GM23248 (cell line): ENCODE data around the gene MUC12. TPM values are rescaled to one million over a fixed set of nuclear protein-coding genes. Genes with fewer than 3 reads are reported as not detected.

Source experiments
- DNase-seq: peaks from one replicate; pipeline ENCODE4 v3.0.0-alpha.2; 2015
- H2AFZ ChIP-seq: fragments of 200-600 bp; sonication (generic); 2 replicates; pipeline ENCODE4 v1.6.1; 2016; ENCODE audit warnings: antibody characterized with exemption
- H3F3A ChIP-seq: fragments of 200-600 bp; sonication (generic); 2 replicates; pipeline ENCODE4 v1.6.1; 2016; ENCODE audit warnings: mild to moderate bottlenecking, antibody characterized with exemption, mixed run types; ENCODE audit not compliant: insufficient read depth
- H3K27ac ChIP-seq: fragments of 200-600 bp; sonication (generic); 2 replicates; pipeline ENCODE4 v1.5.1; 2016; ENCODE audit warnings: mild to moderate bottlenecking
- H3K27me3 ChIP-seq: fragments of 200-600 bp; sonication (generic); replicated peaks from 2 replicates; pipeline ENCODE4 v1.6.1; 2016; ENCODE audit warnings: mild to moderate bottlenecking; ENCODE audit not compliant: insufficient read depth
- H3K36me3 ChIP-seq: fragments of 200-600 bp; sonication (generic); 2 replicates; pipeline ENCODE4 v1.6.1; 2016; ENCODE audit warnings: low read depth, mild to moderate bottlenecking
- H3K4me1 ChIP-seq: fragments of 200-600 bp; sonication (generic); 2 replicates; pipeline ENCODE4 v1.6.1; 2016; ENCODE audit warnings: mild to moderate bottlenecking; ENCODE audit not compliant: insufficient read depth
- H3K4me2 ChIP-seq: fragments of 200-600 bp; sonication (generic); one replicate; pipeline ENCODE4 v1.6.1; 2016; ENCODE audit warnings: mild to moderate bottlenecking; ENCODE audit not compliant: unreplicated experiment
- H3K4me3 ChIP-seq: fragments of 200-600 bp; sonication (generic); 2 replicates; pipeline ENCODE4 v1.5.1; 2016; ENCODE audit warnings: mild to moderate bottlenecking
- H3K79me2 ChIP-seq: fragments of 200-600 bp; sonication (generic); 2 replicates; pipeline ENCODE4 v1.6.1; 2016; ENCODE audit warnings: mild to moderate bottlenecking; ENCODE audit not compliant: insufficient read depth
- H3K9ac ChIP-seq: fragments of 200-600 bp; sonication (generic); 2 replicates; pipeline ENCODE4 v1.6.1; 2016; ENCODE audit warnings: mild to moderate bottlenecking
- H3K9me2 ChIP-seq: fragments of 200-600 bp; sonication (generic); 2 replicates; pipeline ENCODE4 v1.6.1; 2016; ENCODE audit warnings: mixed run types, mild to moderate bottlenecking, moderate library complexity; ENCODE audit not compliant: insufficient read depth
- H3K9me3 ChIP-seq: fragments of 200-600 bp; sonication (generic); one replicate; pipeline ENCODE4 v1.6.1; 2017; ENCODE audit warnings: low read depth
- H4K20me1 ChIP-seq: fragments of 200-600 bp; sonication (generic); 2 replicates; pipeline ENCODE4 v1.6.0; 2016; ENCODE audit not compliant: insufficient read depth
- EZH2 ChIP-seq: fragments of 200-600 bp; sonication (generic); IDR thresholded peaks from 2 replicates; pipeline ENCODE4 v1.6.1; 2018; ENCODE audit warnings: antibody characterized with exemption, mild to moderate bottlenecking; ENCODE audit not compliant: insufficient read depth, poor library complexity, severe bottlenecking
- EZH2phosphoT487 ChIP-seq: fragments of 200-600 bp; sonication (generic); IDR thresholded peaks from 2 replicates; pipeline ENCODE4 v1.6.1; 2018; ENCODE audit warnings: antibody characterized with exemption, moderate library complexity, mild to moderate bottlenecking, low read depth; ENCODE audit not compliant: insufficient read depth
- WGBS, 2 experiments: methylation state at CpG; one replicate each; pipeline ENCODE4 v1.1.6; 2015 to 2017; ENCODE audit warnings: low lambda C conversion rate in 2 of 2, low coverage in 1 of 2; ENCODE audit errors: missing lambda C conversion rate in 2 of 2; 5-methylcytosine and 5-hydroxymethylcytosine counted together
- in situ Hi-C: fragments of 300-500 bp; cut with MboI; formaldehyde crosslinking; loops from 2 replicates; pipeline ENCODE4 v1.15.0; 2020
- polyA plus RNA-seq: library from polyadenylated mRNA; unstranded; fragments of >200 nt; fragmentation: Nextera tagmentation; extraction: Ambion mirVana; gene quantifications from 2 replicates; pipeline ENCODE4 v1.2.1, GENCODE V29; 2016
- total RNA-seq: library from RNA; depleted of rRNA; stranded (reverse); fragments of >200 nt; shearing (Covaris generic); gene quantifications from 2 replicates; pipeline ENCODE4 v1.2.3, GENCODE V29; 2014

MUC12 gene
- total and polyA plus RNA-seq, 2 experiments from 2014 or later: 0.54 to 1.0 TPM

- Histone ChIP-seq H4K20me1 (no peaks in the 10 kb centered on the region), H3K9me2 (no peaks in the 10 kb centered on the region), H3K27ac (no peak overlapping the region), H3K9ac (no peak overlapping the region), H3K27me3 (peaks cover 4% of the 10 kb centered on the region), H3K4me3 (no peak overlapping the region), H3K36me3 (no peaks in the 10 kb centered on the region), H3K4me1 (no peaks in the 10 kb centered on the region), H3K79me2 (no peaks in the 10 kb centered on the region), H3F3A (no peaks in the 10 kb centered on the region), H3K4me2 (no peak overlapping the region), H3K9me3 (no peaks in the 10 kb centered on the region), H2AFZ (no peak overlapping the region)
- no peak for TF ChIP-seq EZH2
- no peak for TF ChIP-seq EZH2phosphoT487
- no peak for DNase-seq
- in situ Hi-C loops: no loop called here
- 49% methylated on average over 5 of the region's 5 CpGs for WGBS, 2 experiments
Observed at GRCh38 chr7:100947792-100948191, 21.6 kb upstream of the MUC12 start.

- TF ChIP-seq EZH2phosphoT487 (no peak), EZH2 (no peak)
- no peak within 1 kb of the TSS for H2AFZ ChIP-seq
Observed at GRCh38 chr7:100949227-100949932, 20.0 kb upstream of the MUC12 start, which contains the start of gene MUC3A. Gene MUC3A (plus strand): TSS chr7:100949534. CDS start chr7:100949625, 91 bp downstream.

GRCh38 chr7:100949933-100950443, 19.4 kb upstream of the MUC12 start:
- TF ChIP-seq EZH2phosphoT487: no peak
- no peak for TF ChIP-seq EZH2
- Histone ChIP-seq H3K9me2 (no peaks in the 10 kb centered on the region), H3K36me3 (no peaks in the 10 kb centered on the region), H4K20me1 (no peaks in the 10 kb centered on the region), H3F3A (no peaks in the 10 kb centered on the region), H3K4me1 (no peaks in the 10 kb centered on the region), H3K27me3 (no peaks in the 10 kb centered on the region; the same call in none of the 2 replicates), H3K9ac (no peak overlapping the region), H3K4me3 (no peak overlapping the region), H3K4me2 (no peak overlapping the region), H3K79me2 (no peaks in the 10 kb centered on the region), H3K9me3 (no peaks in the 10 kb centered on the region), H2AFZ (no peak overlapping the region), H3K27ac (no peak overlapping the region)
- in situ Hi-C loops: no loop called here
- WGBS, 2 experiments: 32 to 37% methylated on average over 15 of the region's 15 CpGs
- no peak for DNase-seq

More at GRCh38 chr7:100949227-100949932, 20.0 kb upstream of the MUC12 start, which contains the start of gene MUC3A:
- no peaks in the 10 kb centered on the region for H3K4me1 ChIP-seq
- 34% methylated on average over 22 to 24 of the region's 24 CpGs for WGBS, 2 experiments
- no peak for DNase-seq
- no peak within 1 kb of the TSS for H3K27ac ChIP-seq
- no peaks in the 10 kb centered on the region for H3K36me3 ChIP-seq
- H3K27me3 ChIP-seq: no peaks in the 10 kb centered on the region; the same call in none of the 2 replicates
- H3F3A ChIP-seq: no peaks in the 10 kb centered on the region
- no peak within 1 kb of the TSS for H3K4me3 ChIP-seq
- no peaks in the 10 kb centered on the region for H4K20me1 ChIP-seq
- H3K4me2 ChIP-seq: no peak within 1 kb of the TSS
- H3K9me3 ChIP-seq: no peaks in the 10 kb centered on the region
- in situ Hi-C loops: no loop called here
- H3K9ac ChIP-seq: no peak within 1 kb of the TSS
- no peaks in the 10 kb centered on the region for H3K79me2 ChIP-seq
- H3K9me2 ChIP-seq: no peaks in the 10 kb centered on the region

- no peaks in the 10 kb centered on the region for H4K20me1 ChIP-seq
- no peak overlapping the region for H3K4me2 ChIP-seq
- H3K27me3 ChIP-seq: no peaks in the 10 kb centered on the region; the same call in none of the 2 replicates
- H3K36me3 ChIP-seq: no peaks in the 10 kb centered on the region
- no peaks in the 10 kb centered on the region for H3K9me3 ChIP-seq
- H3K27ac ChIP-seq: no peak overlapping the region
- DNase-seq: no peak
- H3K4me3 ChIP-seq: no peak overlapping the region
- no peak overlapping the region for H2AFZ ChIP-seq
- H3K4me1 ChIP-seq: no peaks in the 10 kb centered on the region
- WGBS, 2 experiments: 33 to 39% methylated on average over 5 to 6 of the region's 6 CpGs
- H3F3A ChIP-seq: no peaks in the 10 kb centered on the region
- H3K9ac ChIP-seq: no peak overlapping the region
- TF ChIP-seq EZH2phosphoT487 (no peak), EZH2 (no peak)
- no peaks in the 10 kb centered on the region for H3K79me2 ChIP-seq
- no peaks in the 10 kb centered on the region for H3K9me2 ChIP-seq
- in situ Hi-C loops: no loop called here
Observed at GRCh38 chr7:100951172-100951571, 18.2 kb upstream of the MUC12 start.
